Esophagus squamous epithelium (tissue), 5 donors: ENCODE measurements around the gene MRC1. TPM values are rescaled to one million over a fixed set of nuclear protein-coding genes. Genes with fewer than 3 reads are reported as not detected.

Source experiments
- DNase-seq: peaks from one replicate; lab custom pipeline; 2025; lab: John Stamatoyannopoulos, UW
- H3K27ac ChIP-seq, 4 donors: fragments of 200-600 bp; sonication (generic); one replicate each; pipeline ENCODE4 v1.5.1; 2016 to 2019; ENCODE audit warnings: mild to moderate bottlenecking in 1 of 4
- H3K27me3 ChIP-seq, 4 donors: fragments of 200-600 bp; sonication (generic); 1 replicate in 3 of 4; 2 replicates in 1 of 4; pipeline versions ENCODE4 v1.5.1 to v1.6.0; 2017 to 2021; ENCODE audit warnings: antibody characterized with exemption in 1 of 4
- H3K36me3 ChIP-seq, 3 donors: fragments of 200-600 bp; sonication (generic); one replicate each; pipeline ENCODE4 v1.5.1; 2016 to 2019
- H3K4me1 ChIP-seq, 3 donors: fragments of 200-600 bp; sonication (generic); one replicate each; pipeline ENCODE4 v1.5.1; 2017 to 2019
- H3K4me3 ChIP-seq, 4 donors: fragments of 200-600 bp; sonication (generic); 1 replicate in 3 of 4; 2 replicates in 1 of 4; pipeline ENCODE4 v1.5.1; 2016 to 2019; ENCODE audit warnings: mild to moderate bottlenecking in 2 of 4, moderate library complexity in 1 of 4
- H3K9me3 ChIP-seq, 3 donors: fragments of 200-600 bp; sonication (generic); one replicate each; pipeline ENCODE4 v1.5.1; 2016 to 2019
- CTCF ChIP-seq, 6 experiments: fragments of 450-650 bp in 4 of 6; fragments of 200-600 bp in 2 of 6; sonication (generic) in 2 of 6; IDR thresholded peaks; one replicate each; pipeline ENCODE4 v1.5.1; 2016 to 2019; ENCODE audit warnings: antibody characterized with exemption in 6 of 6, mild to moderate bottlenecking in 4 of 6, moderate library complexity in 4 of 6
- POLR2A ChIP-seq, 4 donors: fragments of 450-650 bp; IDR thresholded peaks; one replicate each; pipeline ENCODE4 v1.6.1; 2017; ENCODE audit warnings: antibody characterized with exemption in 4 of 4, mild to moderate bottlenecking in 4 of 4, moderate library complexity in 3 of 4
- WGBS, 2 donors: methylation state at CpG; one replicate each; pipeline ENCODE4 v1.1.5; 2018; 5-methylcytosine and 5-hydroxymethylcytosine counted together
- intact Hi-C: fragments of 100-400 bp; cut with DNase I; formaldehyde crosslinking; loops from one replicate; pipeline ENCODE4 v1.15.0; 2022
- total RNA-seq, 4 donors: library from RNA; depleted of rRNA; stranded (reverse); fragments of >200 nt; gene quantifications; one replicate each; pipeline ENCODE4 v1.1.0, GENCODE V29; 2016
- donor health status: DM: yes; HTN: yes; CAD: no.

The MRC1 gene
- total RNA-seq, 4 donors from 2014 or later, result 0.42 to 43.1 (median 15.1) TPM

GRCh38 chr10:17793823-17794644 is 15.1 kb upstream of the MRC1 start:
- Histone ChIP-seq H3K4me3 (no peak overlapping the region), H3K36me3 (no peaks in the 10 kb centered on the region), H3K27ac (no peak overlapping the region), H3K4me1 (no peaks in the 10 kb centered on the region), H3K9me3 (no peaks in the 10 kb centered on the region), H3K27me3 (no peaks in the 10 kb centered on the region)
- intact Hi-C loops, result no loop called here
- no peak for TF ChIP-seq POLR2A (IDR thresholded peaks at IDR 0.05)
- no peak for TF ChIP-seq CTCF (IDR thresholded peaks at IDR 0.05)
- 53 to 54% methylated on average over 6 of the region's 6 CpGs for WGBS, 2 donors
- DNase-seq, result no peak

- Histone ChIP-seq H3K9me3 (no peaks in the 10 kb centered on the region), H3K36me3 (no peaks in the 10 kb centered on the region), H3K4me1 (no peaks in the 10 kb centered on the region), H3K27ac (no peak overlapping the region), H3K4me3 (no peak overlapping the region), H3K27me3 (no peaks in the 10 kb centered on the region)
- 78 to 82% methylated on average over 4 of the region's 4 CpGs for WGBS, 2 donors
- TF ChIP-seq POLR2A (IDR thresholded peaks at IDR 0.05), result no peak
- no peak for TF ChIP-seq CTCF (IDR thresholded peaks at IDR 0.05)
- DNase-seq, result no peak
- intact Hi-C loops, result no loop called here
Observed at GRCh38 chr10:17795083-17795482, 14.1 kb upstream of the MRC1 start.

GRCh38 chr10:17795813-17796594 is 13.1 kb upstream of the MRC1 start:
- TF ChIP-seq CTCF (IDR thresholded peaks at IDR 0.05) (no peak), POLR2A (IDR thresholded peaks at IDR 0.05) (no peak)
- no peak for DNase-seq
- Histone ChIP-seq H3K4me1 (no peaks in the 10 kb centered on the region), H3K27ac (no peak overlapping the region), H3K4me3 (no peak overlapping the region), H3K27me3 (no peaks in the 10 kb centered on the region), H3K36me3 (no peaks in the 10 kb centered on the region), H3K9me3 (no peaks in the 10 kb centered on the region)
- 74 to 85% methylated on average over 17 of the region's 17 CpGs for WGBS, 2 donors
- intact Hi-C loops, result no loop called here

- Histone ChIP-seq H3K27me3 (no peaks in the 10 kb centered on the region), H3K27ac (no peak overlapping the region), H3K4me3 (no peak overlapping the region), H3K4me1 (no peaks in the 10 kb centered on the region), H3K36me3 (no peaks in the 10 kb centered on the region), H3K9me3 (no peaks in the 10 kb centered on the region)
- intact Hi-C loops, result no loop called here
- TF ChIP-seq POLR2A (IDR thresholded peaks at IDR 0.05), result no peak
- TF ChIP-seq CTCF (IDR thresholded peaks at IDR 0.05), result peak in 1 of 6 experiments; percentile 6
- 71 to 72% methylated on average over 3 of the region's 3 CpGs for WGBS, 2 donors
- no peak for DNase-seq
Observed at GRCh38 chr10:17801507-17801906, 7.6 kb upstream of the MRC1 start.

GRCh38 chr10:17802350-17802749 is 6.8 kb upstream of the MRC1 start:
- Histone ChIP-seq H3K9me3 (no peaks in the 10 kb centered on the region), H3K36me3 (no peaks in the 10 kb centered on the region), H3K27me3 (no peaks in the 10 kb centered on the region), H3K4me3 (no peak overlapping the region), H3K27ac (no peak overlapping the region), H3K4me1 (no peaks in the 10 kb centered on the region)
- intact Hi-C loops, result no loop called here
- WGBS, 2 donors, result 89 to 92% methylated on average over 10 to 11 of the region's 11 CpGs
- DNase-seq, result no peak
- no peak for TF ChIP-seq CTCF (IDR thresholded peaks at IDR 0.05)
- TF ChIP-seq POLR2A (IDR thresholded peaks at IDR 0.05), result no peak
